CD14-positive monocyte (primary cell): ENCODE results near the gene HSPA5. TPM values are rescaled to one million over a fixed set of nuclear protein-coding genes. Genes with fewer than 3 reads are reported as not detected.
"Not testable (repeated sequence)": the region's sequence is repeated elsewhere in the genome, so short reads cannot be mapped to it uniquely, and the experiment has no call there.

Experiments
- DNase-seq, 3 donors: peaks; one replicate each; pipeline ENCODE4 v3.0.0-alpha.2; 2011 to 2022
- H2AFZ ChIP-seq: 2 replicates; pipeline ENCODE4 v1.6.0; 2012; ENCODE audit warnings: mild to moderate bottlenecking, low read depth, low read length, inconsistent platforms; ENCODE audit not compliant: insufficient read depth, poor library complexity, severe bottlenecking
- H3K27ac ChIP-seq, 2 donors: 1 replicate in 1 of 2; 2 replicates in 1 of 2; pipeline ENCODE4 v1.5.1; 2012 to 2013; ENCODE audit warnings: low read length in 2 of 2, control low read depth in 1 of 2, inconsistent platforms in 1 of 2, low read depth in 1 of 2, mild to moderate bottlenecking in 1 of 2
- H3K27me3 ChIP-seq, 2 donors: one replicate each; pipeline versions ENCODE4 v1.6.0 to v1.6.1; 2011 to 2013; ENCODE audit warnings: low read length in 2 of 2; ENCODE audit not compliant: control insufficient read depth in 2 of 2, insufficient read depth in 2 of 2
- H3K36me3 ChIP-seq, 2 donors: replicated peaks in 1 of 2; 1 replicate in 1 of 2; 2 replicates in 1 of 2; pipeline versions ENCODE4 v1.5.1 to v1.6.1; 2012 to 2013; ENCODE audit warnings: low read length in 2 of 2, control low read depth in 1 of 2, inconsistent platforms in 1 of 2, mild to moderate bottlenecking in 1 of 2; ENCODE audit not compliant: insufficient read depth in 2 of 2, control insufficient read depth in 1 of 2
- H3K4me1 ChIP-seq, 2 donors: 1 replicate in 1 of 2; 2 replicates in 1 of 2; pipeline versions ENCODE4 v1.5.1 to v1.6.1; 2012 to 2013; ENCODE audit warnings: low read length in 2 of 2, control low read depth in 1 of 2, inconsistent platforms in 1 of 2, mild to moderate bottlenecking in 1 of 2, moderate library complexity in 1 of 2; ENCODE audit not compliant: insufficient read depth in 2 of 2, control insufficient read depth in 1 of 2
- H3K4me2 ChIP-seq: replicated peaks from 2 replicates; pipeline ENCODE3; 2012; ENCODE audit warnings: low read length, moderate library complexity, mild to moderate bottlenecking; ENCODE audit not compliant: poor library complexity, severe bottlenecking; ENCODE audit errors: extremely low read depth
- H3K4me3 ChIP-seq, 3 experiments: fragments of 200-600 bp in 1 of 3; sonication (generic) in 1 of 3; replicated peaks in 1 of 3; 1 replicate in 2 of 3; 2 replicates in 1 of 3; pipeline ENCODE4 v1.5.1; 2011 to 2013; ENCODE audit warnings: low read length in 3 of 3, mild to moderate bottlenecking in 3 of 3, control low read depth in 2 of 3, low read depth in 2 of 3, inconsistent platforms in 1 of 3, moderate library complexity in 1 of 3
- H3K79me2 ChIP-seq: 2 replicates; pipeline ENCODE4 v1.6.0; 2012; ENCODE audit warnings: mild to moderate bottlenecking, control low read depth, inconsistent platforms, low read length, moderate library complexity; ENCODE audit not compliant: insufficient read depth
- H3K9ac ChIP-seq: 2 replicates; pipeline ENCODE4 v1.6.0; 2017; ENCODE audit warnings: low read length, mild to moderate bottlenecking; ENCODE audit not compliant: insufficient read depth, poor library complexity, severe bottlenecking
- H3K9me3 ChIP-seq, 2 donors: replicated peaks in 1 of 2; 1 replicate in 1 of 2; 2 replicates in 1 of 2; pipeline versions ENCODE4 v1.5.1 to v1.6.1; 2012 to 2013; ENCODE audit warnings: low read length in 2 of 2, control low read depth in 1 of 2; ENCODE audit not compliant: control insufficient read depth in 1 of 2, insufficient read depth in 1 of 2
- H4K20me1 ChIP-seq: 2 replicates; pipeline ENCODE4 v1.6.0; 2012; ENCODE audit warnings: mild to moderate bottlenecking, low read length, control low read depth, moderate library complexity; ENCODE audit not compliant: insufficient read depth
- H3K27ac Mint-ChIP-seq, 7 donors: one replicate each; pipeline ENCODE4 v1.8.0; 2020; ENCODE audit warnings: mild to moderate bottlenecking in 7 of 7, mixed read lengths in 7 of 7, moderate library complexity in 6 of 7, inconsistent platforms in 2 of 7
- H3K27me3 Mint-ChIP-seq, 3 donors: one replicate each; pipeline ENCODE4 v1.8.0; 2021 to 2022; ENCODE audit warnings: low read depth in 3 of 3, mild to moderate bottlenecking in 3 of 3, mixed read lengths in 3 of 3, moderate library complexity in 3 of 3, inconsistent platforms in 1 of 3
- H3K36me3 Mint-ChIP-seq, 2 donors: one replicate each; pipeline ENCODE4 v1.8.0; 2020; ENCODE audit warnings: mixed read lengths in 2 of 2, inconsistent platforms in 1 of 2, mild to moderate bottlenecking in 1 of 2
- H3K4me1 Mint-ChIP-seq: one replicate; pipeline ENCODE4 v1.8.0; 2020; ENCODE audit warnings: mild to moderate bottlenecking, mixed read lengths
- H3K4me3 Mint-ChIP-seq, 2 donors: one replicate each; pipeline ENCODE4 v1.8.0; 2020; ENCODE audit warnings: mild to moderate bottlenecking in 2 of 2, mixed read lengths in 2 of 2, moderate library complexity in 1 of 2
- H3K9me3 Mint-ChIP-seq, 7 donors: one replicate each; pipeline ENCODE4 v1.8.0; 2020 to 2022; ENCODE audit warnings: mixed read lengths in 7 of 7, mild to moderate bottlenecking in 6 of 7, moderate library complexity in 6 of 7, inconsistent platforms in 2 of 7
- CTCF ChIP-seq: fragments of 200-600 bp; IDR thresholded peaks from one replicate; pipeline ENCODE4 v1.8.0; 2022; ENCODE audit warnings: antibody characterized with exemption, mild to moderate bottlenecking
- WGBS: methylation state at CpG from one replicate; pipeline ENCODE4 v1.1.5; 2013; ENCODE audit warnings: missing lambda C conversion rate; ENCODE audit not compliant: insufficient coverage; 5-methylcytosine and 5-hydroxymethylcytosine counted together
- intact Hi-C, 2 donors: fragments of 100-400 bp; cut with micrococcal nuclease; formaldehyde crosslinking; loops; one replicate each; pipeline versions ENCODE4 v1.15.0 to v1.15.1; 2023
- polyA plus RNA-seq, 3 donors: library from polyadenylated mRNA; depleted of rRNA in 1 of 3; unstranded in 2 of 3; stranded (reverse) in 1 of 3; fragments of 300-500 nt in 2 of 3; fragments of >200 nt in 1 of 3; fragmentation: Illumina TruSeq in 2 of 3; gene quantifications; 1 replicate in 2 of 3; 2 replicates in 1 of 3; pipeline ENCODE4 v1.2.3, GENCODE V29; 2012 to 2021

The HSPA5 gene
- polyA plus RNA-seq, 3 donors, result 105 to 238 (median 156) TPM

- H3K4me3 Mint-ChIP-seq, result peak within 1 kb of the TSS; percentile 93 to 95
- peaks cover 3 to 9% of the 10 kb centered on the region in 2 donors for H3K36me3 ChIP-seq
- TF ChIP-seq CTCF, result no peak
- intact Hi-C loops, result loop anchor here in 1 of 2 donors (5.0 kb wide), 1 partner anchor 37 kb away; no protein-coding TSS in a partner anchor
- H3K27ac ChIP-seq, result peak within 1 kb of the TSS; percentile 98 to 100
- peaks cover 0 to 3% (median 0%) of the 10 kb centered on the region in 7 donors for H3K9me3 Mint-ChIP-seq
- DNase-seq, result peak; percentile 88 to 91 (median 88)
- H3K27me3 Mint-ChIP-seq, result peaks cover 0 to 3% (median 2%) of the 10 kb centered on the region in 3 donors
- peak within 1 kb of the TSS; percentile 95 to 99 (median 97) for H3K27ac Mint-ChIP-seq
- H3K36me3 Mint-ChIP-seq, result peaks cover 16 to 19% of the 10 kb centered on the region in 2 donors
- peaks cover 11 to 17% of the 10 kb centered on the region in 2 donors for H3K4me1 ChIP-seq
- H3K4me3 ChIP-seq, result peak within 1 kb of the TSS; percentile 74 to 92 (median 88)
- no peaks in the 10 kb centered on the region for H4K20me1 ChIP-seq
- peak within 1 kb of the TSS; percentile 93 for H3K4me2 ChIP-seq
- no peaks in the 10 kb centered on the region for H3K9me3 ChIP-seq
- H3K4me1 Mint-ChIP-seq, result peaks cover 11% of the 10 kb centered on the region
- no peaks in the 10 kb centered on the region for H3K27me3 ChIP-seq
- H3K9ac ChIP-seq, result peak within 1 kb of the TSS; percentile 91
- peak within 1 kb of the TSS; percentile 96 for H2AFZ ChIP-seq
- no peaks in the 10 kb centered on the region for H3K79me2 ChIP-seq
- WGBS, result under 1% methylated on average over 48 of the region's 51 CpGs
Measured at GRCh38 chr9:125200216-125201047, 40.7 kb downstream of the HSPA5 start, which contains the start of gene RABEPK. RABEPK (plus strand) TSS chr9:125200542; CDS start chr9:125203014, 2,472 bp downstream.

GRCh38 chr9:125195591-125195990 is 45.6 kb downstream of the HSPA5 start:
- not testable (repeated sequence) for H3K36me3 Mint-ChIP-seq, H3K27me3 Mint-ChIP-seq, H3K9ac ChIP-seq, DNase-seq, H3K79me2 ChIP-seq, H3K4me3 Mint-ChIP-seq, H3K9me3 Mint-ChIP-seq, H3K4me2 ChIP-seq, H2AFZ ChIP-seq, H3K27me3 ChIP-seq, H3K36me3 ChIP-seq, H3K9me3 ChIP-seq, H3K27ac ChIP-seq, H3K4me3 ChIP-seq, H4K20me1 ChIP-seq, H3K27ac Mint-ChIP-seq
- intact Hi-C loops, result loop anchor here in 1 of 2 donors (10.0 kb wide), 1 partner anchor 69 kb away; the partner anchor contains the start of gene GAPVD1
- H3K4me1 Mint-ChIP-seq, result peaks cover 15% of the 10 kb centered on the region
- no CpG with 5 or more reads among the region's 1 CpG for WGBS
- peaks cover 12 to 18% of the 10 kb centered on the region in 2 donors for H3K4me1 ChIP-seq

- not testable (repeated sequence) for H3K4me3 ChIP-seq, H4K20me1 ChIP-seq, H3K9me3 Mint-ChIP-seq, H3K4me2 ChIP-seq, H3K27ac ChIP-seq, H3K9me3 ChIP-seq, H3K9ac ChIP-seq, H2AFZ ChIP-seq, H3K36me3 ChIP-seq, H3K36me3 Mint-ChIP-seq, H3K27me3 Mint-ChIP-seq, DNase-seq, H3K27me3 ChIP-seq
- intact Hi-C loops, result loop anchor here in 1 of 2 donors (10.0 kb wide), 1 partner anchor 70 kb away; the partner anchor contains the start of gene GAPVD1
- peaks cover 15% of the 10 kb centered on the region for H3K79me2 ChIP-seq
- Mint-ChIP-seq H3K4me3 (peak overlapping the region in 1 of 2 donors; percentile 30), H3K4me1 (peaks cover 17% of the 10 kb centered on the region), H3K27ac (peak overlapping the region in 1 of 7 donors; percentile 3)
- H3K4me1 ChIP-seq, result peaks cover 16 to 20% of the 10 kb centered on the region in 2 donors
- 25% methylated on average over 5 of the region's 5 CpGs for WGBS
Measured at GRCh38 chr9:125194466-125194865, 46.7 kb downstream of the HSPA5 start.
